Measurements from ENCODE around the gene TBPL1.

TBPL1 gene

GRCh38 chr6:133954657-133955576, 1.9 kb downstream of the TBPL1 start:
- no peak for DNase-seq (ENCODE audit: low read depth)
- TF ChIP-seq, protein P1, sequence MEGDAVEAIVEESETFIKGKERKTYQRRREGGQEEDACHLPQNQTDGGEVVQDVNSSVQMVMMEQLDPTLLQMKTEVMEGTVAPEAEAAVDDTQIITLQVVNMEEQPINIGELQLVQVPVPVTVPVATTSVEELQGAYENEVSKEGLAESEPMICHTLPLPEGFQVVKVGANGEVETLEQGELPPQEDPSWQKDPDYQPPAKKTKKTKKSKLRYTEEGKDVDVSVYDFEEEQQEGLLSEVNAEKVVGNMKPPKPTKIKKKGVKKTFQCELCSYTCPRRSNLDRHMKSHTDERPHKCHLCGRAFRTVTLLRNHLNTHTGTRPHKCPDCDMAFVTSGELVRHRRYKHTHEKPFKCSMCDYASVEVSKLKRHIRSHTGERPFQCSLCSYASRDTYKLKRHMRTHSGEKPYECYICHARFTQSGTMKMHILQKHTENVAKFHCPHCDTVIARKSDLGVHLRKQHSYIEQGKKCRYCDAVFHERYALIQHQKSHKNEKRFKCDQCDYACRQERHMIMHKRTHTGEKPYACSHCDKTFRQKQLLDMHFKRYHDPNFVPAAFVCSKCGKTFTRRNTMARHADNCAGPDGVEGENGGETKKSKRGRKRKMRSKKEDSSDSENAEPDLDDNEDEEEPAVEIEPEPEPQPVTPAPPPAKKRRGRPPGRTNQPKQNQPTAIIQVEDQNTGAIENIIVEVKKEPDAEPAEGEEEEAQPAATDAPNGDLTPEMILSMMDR (conservative IDR thresholded peaks at IDR 0.05; ENCODE audit: low read length), result no peak
- H3K4me3 ChIP-seq (ENCODE audit: low read length), result peak overlapping the region; percentile 8; the same call in 1 of the 2 replicates

DNA sequence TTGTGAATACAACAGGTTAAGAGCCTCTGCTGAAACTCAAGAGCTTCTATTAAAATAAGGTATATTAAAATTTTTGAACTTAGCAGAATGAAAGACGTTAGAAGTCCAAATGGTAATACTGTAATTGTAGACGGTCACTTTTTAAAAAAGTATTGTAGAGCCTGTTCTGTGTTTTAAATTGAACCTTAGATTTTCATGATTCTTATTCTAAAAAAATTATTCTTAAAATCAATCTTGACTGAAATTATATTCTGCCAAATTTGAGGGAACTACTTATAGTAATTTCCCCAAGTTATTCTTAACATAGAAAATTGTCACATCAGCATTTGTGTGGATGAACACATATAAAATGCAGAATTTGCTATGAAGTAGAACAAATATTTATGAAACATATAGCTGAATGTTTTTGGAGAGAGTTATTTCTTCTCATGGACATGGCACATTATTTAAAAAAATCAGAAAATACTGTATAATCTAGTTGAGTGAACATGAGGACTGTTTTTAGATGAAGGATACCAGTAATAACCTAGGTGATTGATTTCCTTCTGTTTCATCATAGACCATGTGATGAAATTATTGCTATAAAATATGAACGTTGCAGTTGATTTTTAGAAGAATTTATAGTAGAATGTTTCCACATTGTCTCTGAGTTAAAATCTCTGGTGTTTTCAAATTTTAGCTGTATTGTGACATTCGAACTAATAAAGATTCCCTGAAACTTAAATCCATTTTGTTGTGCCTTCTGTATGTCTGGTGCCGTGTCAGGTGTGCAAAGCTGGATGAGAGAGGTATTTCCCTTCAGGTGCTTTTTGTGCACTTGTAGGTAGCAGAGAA, 2.8 kb downstream of the TBPL1 start:
- no peak for DNase-seq (ENCODE audit: low read depth)
- H3K4me3 ChIP-seq (ENCODE audit: low read length), result no peak overlapping the region

GRCh38 chr6:133956416-133957049, 3.5 kb downstream of the TBPL1 start:
- DNase-seq (ENCODE audit: low read depth), result no peak
- TF ChIP-seq, protein P1 (conservative IDR thresholded peaks at IDR 0.05; ENCODE audit: low read length), result no peak
- H3K4me3 ChIP-seq (ENCODE audit: low read length), result no peak overlapping the region

More for the DNA sequence above, 2.8 kb downstream of the TBPL1 start:
- TF ChIP-seq, protein P1 (conservative IDR thresholded peaks at IDR 0.05; ENCODE audit: low read length), result no peak

- no peak for DNase-seq (ENCODE audit: low read depth)
- no peak overlapping the region for H3K4me3 ChIP-seq (ENCODE audit: low read length)
- TF ChIP-seq, protein P1 (conservative IDR thresholded peaks at IDR 0.05; ENCODE audit: low read length), result no peak
These were observed 4.2 kb downstream of the TBPL1 start for GRCh38 chr6:133957227-133957626.

DNA sequence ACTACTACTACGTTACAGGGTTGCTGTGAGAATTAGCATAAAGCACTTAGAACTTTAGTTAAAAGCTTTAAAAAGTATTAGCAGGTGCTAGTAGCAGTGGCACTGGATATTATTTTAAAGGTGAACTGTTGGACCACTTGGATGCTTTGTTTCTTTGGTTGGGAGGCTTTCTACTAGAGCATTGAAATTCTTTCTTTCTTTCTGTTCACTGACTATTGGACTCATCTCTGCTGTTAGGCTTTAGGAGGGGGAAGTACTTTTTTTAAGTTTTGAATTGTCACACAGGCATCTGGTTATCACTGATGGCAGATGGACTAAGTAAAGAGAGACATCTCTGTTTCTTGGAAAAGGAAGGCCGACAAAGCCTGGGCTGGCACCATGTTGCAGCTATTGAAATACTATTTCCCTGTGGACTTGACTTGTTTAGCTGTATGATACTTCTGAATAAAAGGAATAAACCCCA, 4.8 kb downstream of the TBPL1 start:
- TF ChIP-seq, protein P1 (conservative IDR thresholded peaks at IDR 0.05; ENCODE audit: low read length), result no peak
- no peak for DNase-seq (ENCODE audit: low read depth)
- no peak overlapping the region for H3K4me3 ChIP-seq (ENCODE audit: low read length)

DNA sequence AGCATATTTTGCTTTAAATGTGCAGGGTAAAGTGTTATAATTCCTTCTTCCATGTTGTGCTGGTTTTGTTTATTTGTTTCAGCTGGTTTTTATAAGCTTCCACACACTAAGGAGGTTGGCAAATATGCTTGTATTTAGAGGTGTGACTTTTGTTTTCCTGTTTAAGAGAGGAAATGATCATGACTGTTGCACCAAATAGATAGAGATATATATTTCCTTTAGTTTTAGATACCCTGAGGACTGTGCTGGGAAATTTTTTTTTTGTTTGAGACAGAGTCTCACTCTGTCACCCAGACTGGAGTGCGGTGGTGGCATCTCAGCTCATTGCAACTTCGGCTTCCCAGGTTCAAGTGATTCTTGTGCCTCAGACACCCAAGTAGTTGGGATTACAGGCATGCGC, 5.8 kb downstream of the TBPL1 start:
- H3K4me3 ChIP-seq (ENCODE audit: low read length), result no peak overlapping the region
- no peak for DNase-seq (ENCODE audit: low read depth)
- TF ChIP-seq, protein P1 (conservative IDR thresholded peaks at IDR 0.05; ENCODE audit: low read length), result no peak

Measured in AG10803 (cell line).